GM18505 (cell line): ENCODE data around the gene GRIN2A.

Experiments
- ATAC-seq: cut with Tn5 transposase; IDR thresholded peaks from one replicate; pipeline ENCODE4 v1.9.1; 2021; ENCODE audit not compliant: unreplicated experiment
- POLR2A ChIP-seq: IDR thresholded peaks from 4 replicates; pipeline ENCODE4 v1.6.1; 2011; ENCODE audit warnings: borderline replicate concordance; ENCODE audit not compliant: insufficient read depth, insufficient read length; ENCODE audit errors: extremely low read depth

The GRIN2A gene

GRCh38 chr16:10107081-10107480 lies 75.1 kb downstream of the GRIN2A start:
- ATAC-seq: no peak
- no peak for TF ChIP-seq POLR2A

DNA sequence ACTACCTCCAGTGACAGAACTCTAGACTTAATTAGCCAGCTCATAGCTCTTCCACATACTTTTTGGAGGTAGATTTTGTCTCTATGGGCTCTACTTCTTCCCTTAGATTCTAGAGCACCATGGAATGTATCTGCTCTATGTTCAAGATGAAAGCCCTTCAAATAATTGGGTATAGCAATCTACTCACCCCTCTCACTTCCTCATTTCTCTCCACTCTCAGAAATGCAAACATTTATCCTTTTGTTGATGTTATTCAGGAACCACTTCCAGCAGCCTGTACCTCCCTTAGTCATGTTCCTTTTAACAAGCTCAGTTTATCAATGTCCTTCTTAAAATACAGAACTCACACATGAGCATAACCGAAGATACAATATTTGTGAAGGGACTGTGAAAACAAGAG lies 78.5 kb downstream of the GRIN2A start:
- TF ChIP-seq POLR2A: no peak
- no peak for ATAC-seq

DNA sequence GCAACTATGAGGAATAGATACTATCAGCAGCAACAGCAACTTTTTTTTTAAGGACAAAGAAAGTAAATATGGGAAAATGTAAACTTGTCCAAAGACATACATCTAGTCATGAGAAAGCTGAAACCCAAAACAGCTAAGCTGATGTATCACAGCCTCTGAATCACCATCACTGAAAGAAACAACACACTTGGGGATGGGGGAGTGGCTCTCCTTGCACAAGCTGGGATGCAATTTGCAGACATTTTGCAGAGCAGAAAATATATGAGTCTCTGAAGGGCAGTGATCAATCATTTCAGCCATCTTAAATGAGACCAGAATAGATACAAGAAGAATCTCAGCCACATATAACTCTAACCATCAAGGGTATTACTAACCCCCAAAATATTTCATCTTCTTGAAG lies 79.1 kb downstream of the GRIN2A start:
- no peak for ATAC-seq
- TF ChIP-seq POLR2A: no peak

- no peak for TF ChIP-seq POLR2A
- ATAC-seq: no peak
Observed at GRCh38 chr16:10100829-10101228, 81.4 kb downstream of the GRIN2A start.

GRCh38 chr16:10098991-10099390 lies 83.2 kb downstream of the GRIN2A start:
- no peak for ATAC-seq
- no peak for TF ChIP-seq POLR2A

DNA sequence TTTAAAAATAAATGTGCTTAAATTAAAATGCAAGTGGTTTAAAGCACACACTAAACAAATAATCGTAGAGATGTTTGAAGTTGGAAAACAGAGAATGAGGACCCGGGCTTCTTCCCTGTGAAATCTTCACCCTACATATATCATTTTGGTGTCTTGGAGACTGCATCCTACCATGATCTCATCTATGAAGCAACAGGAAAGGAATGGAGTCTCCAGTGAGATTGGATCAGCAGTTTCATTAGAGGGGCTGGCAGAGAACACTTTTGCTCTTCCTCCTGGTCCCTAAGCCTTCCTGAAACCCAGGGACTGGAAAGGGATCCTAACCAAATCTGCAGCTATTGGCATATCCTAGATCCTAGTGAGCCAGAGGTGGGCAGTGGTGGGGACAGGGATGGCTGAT lies 85.0 kb downstream of the GRIN2A start:
- no peak for ATAC-seq
- no peak for TF ChIP-seq POLR2A

DNA sequence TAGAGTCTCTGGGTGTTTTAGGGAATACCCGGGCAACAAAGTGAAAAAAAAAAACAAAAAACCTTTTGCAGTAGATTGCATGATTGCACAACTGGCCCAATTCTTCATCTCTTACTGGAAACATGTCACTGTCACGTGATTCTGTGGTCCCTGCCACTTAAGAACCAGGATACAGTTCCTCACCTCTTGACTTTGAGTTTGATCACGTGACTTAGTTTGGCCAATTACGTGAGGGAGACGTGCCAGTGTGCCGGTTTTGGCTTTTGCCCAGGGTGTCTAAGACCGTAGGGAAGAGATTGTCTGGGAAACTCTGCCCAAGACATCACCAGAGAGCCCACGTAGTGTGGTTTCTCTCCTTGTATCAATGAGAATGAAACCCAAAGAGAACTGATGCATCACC lies 88.7 kb downstream of the GRIN2A start:
- no peak for ATAC-seq
- TF ChIP-seq POLR2A: no peak

DNA sequence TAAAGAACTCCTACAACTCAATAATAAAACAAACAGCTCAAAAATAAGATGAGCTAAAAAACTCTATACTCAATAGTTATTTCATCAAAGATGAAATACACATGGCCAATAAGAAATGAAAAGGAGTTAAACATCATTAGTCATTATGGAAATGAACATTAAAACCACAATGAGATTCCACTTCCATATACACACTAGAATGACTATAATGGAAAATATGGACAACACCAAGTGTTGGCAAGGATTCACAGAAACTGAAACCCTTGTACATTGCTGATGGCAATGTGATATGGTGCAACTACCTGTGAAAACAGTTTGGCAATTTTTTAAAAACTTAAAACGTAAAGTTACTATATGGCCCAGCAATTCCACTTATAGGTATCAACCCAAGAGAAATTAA lies 91.4 kb downstream of the GRIN2A start:
- ATAC-seq: no peak
- no peak for TF ChIP-seq POLR2A

- no peak for ATAC-seq
Observed at GRCh38 chr16:10088380-10088793, 93.8 kb downstream of the GRIN2A start.

DNA sequence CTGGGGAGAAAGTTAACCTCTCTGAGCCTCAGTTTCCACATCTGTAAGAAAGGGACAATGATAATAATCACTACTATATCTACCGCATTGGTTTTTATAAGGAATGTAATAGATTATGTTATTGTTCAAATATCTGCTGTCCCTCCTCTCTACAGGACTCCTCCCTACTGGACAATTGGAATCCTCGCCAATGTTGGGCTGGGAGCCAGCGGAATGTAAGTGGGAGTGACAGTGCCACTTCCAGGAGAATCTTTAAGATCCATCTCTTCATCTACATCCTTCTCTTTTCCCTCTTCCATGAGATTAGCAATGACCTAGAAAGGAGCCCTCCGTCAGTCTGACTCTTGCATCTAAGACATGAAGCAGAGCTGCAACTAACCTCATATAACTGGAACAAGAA lies 95.1 kb downstream of the GRIN2A start:
- ATAC-seq: no peak

More at GRCh38 chr16:10088380-10088793, 93.8 kb downstream of the GRIN2A start:
- no peak for TF ChIP-seq POLR2A

DNA sequence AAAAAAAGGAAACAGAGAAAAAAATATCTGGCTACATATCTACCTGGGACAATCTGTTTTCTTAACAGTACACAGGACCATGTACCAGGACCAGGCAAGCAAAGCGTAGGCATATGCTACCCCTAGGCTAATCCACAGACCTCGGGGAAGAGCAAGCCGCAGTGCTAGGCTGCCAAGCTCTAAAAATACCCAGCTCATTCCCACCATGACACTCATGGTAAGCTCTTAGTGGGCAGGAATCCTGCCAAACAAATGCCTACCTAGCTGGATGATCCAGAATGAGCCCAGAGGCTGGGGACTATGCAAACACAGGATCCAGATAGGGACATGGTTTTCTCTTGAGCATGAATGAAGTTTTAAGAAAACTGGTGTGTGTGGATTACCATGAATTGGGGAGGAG lies 95.6 kb downstream of the GRIN2A start:
- TF ChIP-seq POLR2A: no peak
- ATAC-seq: no peak

More for the DNA sequence above, 95.1 kb downstream of the GRIN2A start:
- TF ChIP-seq POLR2A: no peak

GRCh38 chr16:10085078-10085798 lies 97.0 kb downstream of the GRIN2A start:
- no peak for ATAC-seq
- no peak for TF ChIP-seq POLR2A

DNA sequence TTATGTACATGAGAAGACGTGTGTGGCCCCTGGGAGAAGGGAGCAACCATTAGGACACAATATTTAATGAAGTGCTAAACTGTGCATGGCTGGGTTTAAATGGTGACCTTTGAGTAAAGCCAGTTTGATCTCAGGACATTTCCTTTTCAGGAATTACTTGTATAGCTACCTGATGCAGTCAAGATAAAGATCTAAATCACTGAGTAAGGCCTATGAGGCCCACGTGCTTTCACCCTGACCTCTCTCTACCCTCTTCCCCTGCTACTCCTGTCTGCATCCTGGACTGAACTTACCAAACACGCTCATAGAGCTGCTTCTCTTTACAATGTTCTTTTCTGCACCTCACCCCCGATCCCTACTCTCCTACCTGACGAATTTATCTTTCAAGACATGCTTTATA lies 98.9 kb downstream of the GRIN2A start:
- no peak for TF ChIP-seq POLR2A
- no peak for ATAC-seq

DNA sequence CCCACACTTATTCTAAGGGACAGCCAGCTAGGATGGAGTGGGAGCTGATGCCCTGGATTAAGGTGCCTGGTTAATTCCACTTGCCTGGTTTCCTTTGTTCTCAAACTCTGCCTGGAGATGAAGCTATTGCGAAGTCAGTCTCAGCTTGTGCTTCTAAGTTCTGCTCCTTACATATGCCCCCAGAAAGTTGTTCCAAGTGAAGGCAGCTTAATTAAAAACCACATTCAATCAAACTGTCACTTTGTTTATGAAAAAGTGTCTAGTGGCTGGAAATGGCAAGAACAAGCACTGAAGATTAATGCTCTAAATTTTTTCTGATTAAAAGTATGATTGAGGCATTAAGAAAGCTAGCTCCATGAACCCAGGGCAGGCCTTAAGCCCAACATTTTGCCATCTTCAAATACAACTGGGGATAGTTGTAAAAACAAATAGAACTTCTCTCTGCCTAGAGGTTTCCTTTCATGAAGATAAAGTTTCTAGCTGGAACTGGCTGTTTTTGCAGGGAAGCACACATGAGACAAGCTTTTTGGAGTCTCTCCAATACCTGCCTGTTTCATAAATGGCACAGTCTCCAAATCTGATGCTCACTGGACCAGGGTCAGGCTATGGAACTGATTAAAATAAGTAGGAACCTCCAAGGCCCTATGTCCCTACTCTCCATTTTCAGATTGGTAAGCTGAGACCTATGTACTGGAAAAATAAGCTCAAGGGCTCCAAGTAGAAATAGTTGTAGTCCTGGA lies 100.9 kb downstream of the GRIN2A start:
- no peak for ATAC-seq
- no peak for TF ChIP-seq POLR2A
